ENCODE results near the gene BSCL2. TPM values are rescaled to one million over a fixed set of nuclear protein-coding genes. Genes with fewer than 3 reads are reported as not detected.

Gene BSCL2
- total and polyA plus RNA-seq, 11 donors = 13.3 to 39.4 (median 20.5) TPM

GRCh38 chr11:62726156-62726914, 19.1 kb upstream of the BSCL2 start:
- Histone ChIP-seq H3K4me3 (peak overlapping the region; percentile 64 to 98 (median 85)), H3K27me3 (no peaks in the 10 kb centered on the region), H3K9me3 (no peaks in the 10 kb centered on the region), H3K27ac (peak overlapping the region; percentile 77 to 99 (median 96)), H3K36me3 (peaks cover 3 to 41% (median 35%) of the 10 kb centered on the region in 9 donors), H3K4me1 (peaks cover 3 to 57% (median 45%) of the 10 kb centered on the region in 12 donors)
- peak in 2 of 5 donors; percentile 37 to 45 for DNase-seq
- intact Hi-C loops (cut with DNase I) = loop anchor here in 6 of 10 donors (1.0 to 10.0 kb wide), 7 partner anchors 16 to 128 kb away; partner anchors contain the start of gene TAF6L (in 1 of the 6)
- TF ChIP-seq POLR2A (IDR thresholded peaks at IDR 0.05) (no peak), CTCF (IDR thresholded peaks at IDR 0.05) (no peak)
- ATAC-seq = peak in 1 of 4 donors; percentile 0
- 1% methylated on average over 37 to 51 of the region's 51 CpGs for WGBS, 4 donors

- ATAC-seq (no peak), DNase-seq (no peak)
- TF ChIP-seq CTCF (IDR thresholded peaks at IDR 0.05) (no peak), POLR2A (IDR thresholded peaks at IDR 0.05) (no peak)
- H3K27me3 ChIP-seq = no peaks in the 10 kb centered on the region
- H3K4me1 ChIP-seq = peaks cover 3 to 51% (median 38%) of the 10 kb centered on the region in 12 donors
- intact Hi-C loops (cut with DNase I) = loop anchor here in 6 of 10 donors (1.0 to 10.0 kb wide), 7 partner anchors 15 to 129 kb away; partner anchors contain the start of gene TAF6L (in 1 of the 6)
- H3K27ac ChIP-seq = peak overlapping the region; percentile 77 to 99 (median 96)
- peaks cover 3 to 43% (median 37%) of the 10 kb centered on the region in 9 donors for H3K36me3 ChIP-seq
- peak overlapping the region; percentile 64 to 98 (median 85) for H3K4me3 ChIP-seq
- WGBS, 4 donors = 1 to 2% (median 2%) methylated on average over 7 of the region's 7 CpGs
- no peaks in the 10 kb centered on the region for H3K9me3 ChIP-seq
Observed at GRCh38 chr11:62725646-62726045, 18.4 kb upstream of the BSCL2 start.

GRCh38 chr11:62724171-62724570, 16.9 kb upstream of the BSCL2 start:
- peak overlapping the region in 1 of 12 donors; percentile 18 for H3K27ac ChIP-seq
- peaks cover 0 to 36% (median 23%) of the 10 kb centered on the region in 12 donors for H3K4me1 ChIP-seq
- peaks cover 7 to 58% (median 52%) of the 10 kb centered on the region in 9 donors for H3K36me3 ChIP-seq
- H3K9me3 ChIP-seq = no peaks in the 10 kb centered on the region
- ATAC-seq = no peak
- WGBS, 4 donors = 32 to 40% (median 37%) methylated on average over 8 of the region's 8 CpGs
- peak overlapping the region in 8 of 12 donors; percentile 64 to 98 (median 85) for H3K4me3 ChIP-seq
- intact Hi-C loops (cut with DNase I) = loop anchor here in 2 of 10 donors (10.0 kb wide), 2 partner anchors 121 to 131 kb away; no protein-coding TSS in a partner anchor
- no peaks in the 10 kb centered on the region for H3K27me3 ChIP-seq
- TF ChIP-seq POLR2A (IDR thresholded peaks at IDR 0.05) = no peak
- TF ChIP-seq CTCF (IDR thresholded peaks at IDR 0.05) = no peak
- no peak for DNase-seq

- H3K36me3 ChIP-seq = peaks cover 7 to 80% (median 74%) of the 10 kb centered on the region in 9 donors
- no peak for ATAC-seq
- no peaks in the 10 kb centered on the region for H3K27me3 ChIP-seq
- peaks cover 0 to 37% (median 22%) of the 10 kb centered on the region in 12 donors for H3K4me1 ChIP-seq
- 47 to 60% (median 56%) methylated on average over 6 to 7 of the region's 7 CpGs for WGBS, 4 donors
- no peak for TF ChIP-seq CTCF (IDR thresholded peaks at IDR 0.05)
- TF ChIP-seq POLR2A (IDR thresholded peaks at IDR 0.05) = no peak
- DNase-seq = no peak
- intact Hi-C loops (cut with DNase I) = loop anchor here in 2 of 10 donors (10.0 kb wide), 2 partner anchors 123 to 133 kb away; no protein-coding TSS in a partner anchor
- no peak overlapping the region for H3K27ac ChIP-seq
- H3K4me3 ChIP-seq = no peak overlapping the region
- no peaks in the 10 kb centered on the region for H3K9me3 ChIP-seq
Observed at GRCh38 chr11:62721994-62722393, 14.8 kb upstream of the BSCL2 start.
